WTC11 (cell line): ENCODE results near the gene CROCC. TPM values are rescaled to one million over a fixed set of nuclear protein-coding genes. Genes with fewer than 3 reads are reported as not detected.
A peak's percentile ranks its signal among the peaks of the same experiment; 100 is the strongest.
"Not testable (repeated sequence)": the region's sequence is repeated elsewhere in the genome, so short reads cannot be mapped to it uniquely, and the experiment has no call there.

ENCODE experiments used
- ATAC-seq: fragments of 200-7000 bp; cut with Tn5 transposase; 2 replicates; pipeline ENCODE4 v1.10.0; 2021; ENCODE audit warnings: mild to moderate bottlenecking, moderate library complexity
- CTCF ChIA-PET: fragments of 300-600 bp; sonication (Branson Sonifier 250); formaldehyde crosslinking; loops from one replicate; lab custom pipeline; 2021; ENCODE audit warnings: antibody characterized with exemption; lab: Charles Lee
- POLR2A ChIA-PET: fragments of 350-600 bp; sonication (Branson Sonifier 250); formaldehyde crosslinking; loops from one replicate; lab custom pipeline; 2021; ENCODE audit warnings: antibody characterized with exemption; lab: Charles Lee
- DNase-seq: peaks from one replicate; pipeline ENCODE4 v3.0.0; 2021; ENCODE audit warnings: low spot score
- H3K27ac Mint-ChIP-seq: 2 replicates; pipeline ENCODE4 v1.8.0; 2021; ENCODE audit warnings: mixed read lengths
- H3K27me3 Mint-ChIP-seq: 2 replicates; pipeline ENCODE4 v1.8.0; 2021; ENCODE audit warnings: low read depth, mild to moderate bottlenecking, moderate library complexity, mixed read lengths
- H3K36me3 Mint-ChIP-seq: 2 replicates; pipeline ENCODE4 v1.8.0; 2021; ENCODE audit warnings: mixed read lengths
- H3K4me1 Mint-ChIP-seq: 2 replicates; pipeline ENCODE4 v1.8.0; 2022; ENCODE audit warnings: mixed read lengths
- H3K4me3 Mint-ChIP-seq: 2 replicates; pipeline ENCODE4 v1.8.0; 2021; ENCODE audit warnings: mild to moderate bottlenecking, moderate library complexity, mixed read lengths
- H3K9me3 Mint-ChIP-seq: 2 replicates; pipeline ENCODE4 v1.8.0; 2021; ENCODE audit warnings: mixed read lengths
- ATF2 ChIP-seq: sonication (generic); formaldehyde crosslinking; IDR thresholded peaks from 2 replicates; pipeline ENCODE4 v1.8.1; 2022; ENCODE audit warnings: low read depth, missing genetic modification reagents, borderline replicate concordance
- CDX4 ChIP-seq: fragments of 250-450 bp; sonication (Bioruptor Pico); IDR thresholded peaks from 2 replicates; pipeline ENCODE4 v1.9.0; 2021; ENCODE audit warnings: moderate library complexity, mild to moderate bottlenecking, inconsistent platforms, borderline replicate concordance
- EMX1 ChIP-seq: fragments of 250-450 bp; sonication (Bioruptor Pico); IDR thresholded peaks from 2 replicates; pipeline ENCODE4 v1.8.0; 2021; ENCODE audit warnings: mild to moderate bottlenecking
- IRF1 ChIP-seq: sonication (generic); formaldehyde crosslinking; IDR thresholded peaks from 2 replicates; pipeline ENCODE4 v1.8.0; 2023; ENCODE audit warnings: missing genetic modification reagents
- MAX ChIP-seq: sonication (generic); formaldehyde crosslinking; IDR thresholded peaks from 2 replicates; pipeline ENCODE4 v1.8.0; 2022; ENCODE audit warnings: mild to moderate bottlenecking, missing genetic modification reagents
- MXD4 ChIP-seq: fragments of 250-450 bp; sonication (Bioruptor Pico); IDR thresholded peaks from 2 replicates; pipeline ENCODE4 v1.8.0; 2021; ENCODE audit warnings: mild to moderate bottlenecking, moderate library complexity, borderline replicate concordance
- NFE2L1 ChIP-seq: sonication (generic); formaldehyde crosslinking; IDR thresholded peaks from 2 replicates; pipeline ENCODE4 v1.8.1; 2023; ENCODE audit warnings: missing genetic modification reagents
- OVOL2 ChIP-seq: fragments of 250-450 bp; sonication (Bioruptor Pico); IDR thresholded peaks from 2 replicates; pipeline ENCODE4 v1.9.0; 2021; ENCODE audit warnings: mild to moderate bottlenecking, borderline replicate concordance
- SMAD3 ChIP-seq: sonication (generic); formaldehyde crosslinking; IDR thresholded peaks from 2 replicates; pipeline ENCODE4 v1.8.0; 2022; ENCODE audit warnings: missing genetic modification reagents, mild to moderate bottlenecking, borderline replicate concordance
- TEAD1 ChIP-seq: sonication (generic); formaldehyde crosslinking; IDR thresholded peaks from 2 replicates; pipeline ENCODE4 v1.8.0; 2022; ENCODE audit warnings: mild to moderate bottlenecking, missing genetic modification reagents
- USF1 ChIP-seq: sonication (generic); formaldehyde crosslinking; IDR thresholded peaks from 2 replicates; pipeline ENCODE4 v1.8.0; 2022; ENCODE audit warnings: mild to moderate bottlenecking, missing genetic modification reagents
- ZNF512 ChIP-seq: sonication (generic); formaldehyde crosslinking; IDR thresholded peaks from 2 replicates; pipeline ENCODE4 v1.8.1; 2022; ENCODE audit warnings: missing genetic modification reagents, borderline replicate concordance
- total RNA-seq: library from RNA; stranded (reverse); gene quantifications from 3 replicates; pipeline ENCODE4 v1.2.3, GENCODE V29; 2021

Gene CROCC
- total RNA-seq, 1 experiment from 2014 or later, result 75.6 TPM

- H3K27me3 Mint-ChIP-seq, ATAC-seq, DNase-seq, H3K9me3 Mint-ChIP-seq, H3K4me3 Mint-ChIP-seq: not testable (repeated sequence)
- Mint-ChIP-seq H3K36me3 (peaks cover 23% of the 10 kb centered on the region), H3K27ac (peak overlapping the region; percentile 53; the same call in 1 of the 2 replicates), H3K4me1 (peaks cover 13% of the 10 kb centered on the region)
- ChIA-PET CTCF (interaction anchor here (0.6 to 2.4 kb wide), 12 partner anchors 8 to 308 kb away, joined by 3 to 9 read pairs (median 4); partner anchors contain the start of genes CROCC and RNU1-2), POLR2A (interaction anchor here (1.0 to 1.2 kb wide), 2 partner anchors 8 to 24 kb away, joined by 4 read pairs; partner anchors contain the start of gene CROCC)
These were observed 7.7 kb downstream of the CROCC start for GRCh38 chr1:16929146-16930041.

- H3K27me3 Mint-ChIP-seq, DNase-seq, H3K4me3 Mint-ChIP-seq, H3K27ac Mint-ChIP-seq, ATAC-seq, H3K9me3 Mint-ChIP-seq, H3K4me1 Mint-ChIP-seq, POLR2A ChIA-PET: not testable (repeated sequence)
- CTCF ChIA-PET, result interaction anchor here (0.6 to 2.4 kb wide), 5 partner anchors 16 to 51 kb away, joined by 3 to 9 read pairs (median 3); no protein-coding TSS in a partner anchor
- peaks cover 32% of the 10 kb centered on the region for H3K36me3 Mint-ChIP-seq
These were observed 9.6 kb downstream of the CROCC start for GRCh38 chr1:16931206-16931934.

- DNase-seq, H3K4me3 Mint-ChIP-seq, H3K9me3 Mint-ChIP-seq, POLR2A ChIA-PET, ATAC-seq, H3K27me3 Mint-ChIP-seq, H3K27ac Mint-ChIP-seq: not testable (repeated sequence)
- Mint-ChIP-seq H3K36me3 (peaks cover 35% of the 10 kb centered on the region), H3K4me1 (peaks cover 10% of the 10 kb centered on the region)
- CTCF ChIA-PET, result interaction anchor here (0.7 kb wide), 1 partner anchor 303 kb away, joined by 3 read pairs; no protein-coding TSS in a partner anchor
These were observed 12.2 kb downstream of the CROCC start for GRCh38 chr1:16933945-16934344.

GRCh38 chr1:16936580-16936979, 14.8 kb downstream of the CROCC start:
- CTCF ChIA-PET, result interaction anchor here (1.2 kb wide), 1 partner anchor 316 kb away, joined by 3 read pairs; no protein-coding TSS in a partner anchor
- DNase-seq, H3K27me3 Mint-ChIP-seq, POLR2A ChIA-PET, ATAC-seq, H3K4me3 Mint-ChIP-seq, H3K9me3 Mint-ChIP-seq, H3K27ac Mint-ChIP-seq: not testable (repeated sequence)
- H3K36me3 Mint-ChIP-seq, result peaks cover 28% of the 10 kb centered on the region
- peaks cover 10% of the 10 kb centered on the region for H3K4me1 Mint-ChIP-seq

- Mint-ChIP-seq H3K27ac (peak overlapping the region; percentile 45), H3K27me3 (no peaks in the 10 kb centered on the region)
- CTCF ChIA-PET, result interaction anchor here (0.7 to 2.6 kb wide), 11 partner anchors 9 to 318 kb away, joined by 3 to 11 read pairs (median 4); no protein-coding TSS in a partner anchor
- TF ChIP-seq MXD4 (CRISPR knock-in tag) (no peak), OVOL2 (CRISPR knock-in tag) (no peak), NFE2L1 (CRISPR knock-in tag) (no peak), USF1 (CRISPR knock-in tag) (no peak), CDX4 (CRISPR knock-in tag) (no peak), ATF2 (no peak), EMX1 (no peak), TEAD1 (no peak), ZNF512 (CRISPR knock-in tag) (no peak), SMAD3 (no peak), IRF1 (CRISPR knock-in tag) (no peak), MAX (peak; percentile 15; the same call in 1 of the 2 replicates)
These were observed 16.9 kb downstream of the CROCC start for GRCh38 chr1:16938351-16939321.

More at GRCh38 chr1:16938351-16939321, 16.9 kb downstream of the CROCC start:
- H3K9me3 Mint-ChIP-seq, result no peaks in the 10 kb centered on the region
- ATAC-seq, result peak; percentile 72
- H3K4me1 Mint-ChIP-seq, result peaks cover 10% of the 10 kb centered on the region
- DNase-seq, result peak; percentile 71
- peaks cover 43% of the 10 kb centered on the region for H3K36me3 Mint-ChIP-seq
- peak overlapping the region; percentile 40 for H3K4me3 Mint-ChIP-seq
- POLR2A ChIA-PET, result no interaction called here
